ENCODE measurements around the gene ALG12.
"Not testable (repeated sequence)": the region's sequence is repeated elsewhere in the genome, so short reads cannot be mapped to it uniquely, and the experiment has no call there.

Gene ALG12

GRCh38 chr22:49863931-49864330 is 54.3 kb downstream of the ALG12 start:
- no peak for DNase-seq

DNA sequence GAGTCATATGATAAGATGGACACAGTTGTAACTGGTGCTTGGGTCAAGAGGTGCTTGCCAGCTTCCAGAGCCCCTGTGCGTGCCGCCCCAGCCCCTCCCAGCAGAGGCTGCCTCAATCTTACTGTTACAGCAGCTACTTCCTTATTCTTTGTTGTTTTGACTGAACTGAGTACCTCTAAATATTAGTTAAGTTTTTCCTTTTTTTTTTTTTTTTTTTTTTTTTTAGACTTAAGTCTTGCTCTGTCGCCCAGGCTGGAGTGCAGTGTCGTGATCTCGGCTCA is 55.8 kb downstream of the ALG12 start:
- DNase-seq, result no peak

- DNase-seq, result no peak
Measured at GRCh38 chr22:49861642-49862495, 56.4 kb downstream of the ALG12 start.

- no peak for DNase-seq
Measured at GRCh38 chr22:49858827-49859226, 59.4 kb downstream of the ALG12 start.

GRCh38 chr22:49856766-49857618 is 61.2 kb downstream of the ALG12 start:
- no peak for DNase-seq

- DNase-seq, result no peak
Measured at GRCh38 chr22:49856343-49856742, 61.9 kb downstream of the ALG12 start.

DNA sequence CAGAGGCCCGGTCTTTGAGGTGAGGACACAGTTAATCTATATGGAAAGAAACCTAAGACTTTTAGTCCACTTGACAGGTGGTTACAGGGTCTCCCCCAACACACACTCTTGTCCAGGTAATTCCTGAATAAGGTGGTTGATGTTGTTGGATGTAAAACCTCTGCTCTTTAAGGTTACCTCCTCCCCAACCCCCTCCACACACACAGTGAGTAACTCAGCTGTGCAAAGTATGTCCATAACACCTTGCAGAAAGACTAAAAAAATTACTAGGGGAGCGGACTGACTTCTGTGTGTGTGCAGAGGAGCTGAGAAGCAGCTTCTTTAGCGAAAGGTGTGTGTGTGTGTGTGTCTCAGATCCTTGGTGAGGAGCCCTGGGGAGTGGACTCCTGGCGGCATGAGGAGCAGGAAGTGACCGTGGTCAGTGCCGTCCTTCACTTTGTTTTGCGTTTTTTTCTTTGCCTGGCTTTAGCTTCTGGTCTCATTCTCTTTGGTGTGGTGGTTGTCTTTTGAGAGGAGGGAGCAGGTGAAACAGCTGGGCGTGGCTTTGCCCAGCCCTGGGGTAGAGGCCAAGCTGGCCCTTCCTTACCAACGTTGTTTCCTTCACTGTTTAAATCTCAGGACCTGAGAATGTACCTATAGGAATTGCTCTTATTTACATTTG is 62.9 kb downstream of the ALG12 start:
- no peak for DNase-seq

DNA sequence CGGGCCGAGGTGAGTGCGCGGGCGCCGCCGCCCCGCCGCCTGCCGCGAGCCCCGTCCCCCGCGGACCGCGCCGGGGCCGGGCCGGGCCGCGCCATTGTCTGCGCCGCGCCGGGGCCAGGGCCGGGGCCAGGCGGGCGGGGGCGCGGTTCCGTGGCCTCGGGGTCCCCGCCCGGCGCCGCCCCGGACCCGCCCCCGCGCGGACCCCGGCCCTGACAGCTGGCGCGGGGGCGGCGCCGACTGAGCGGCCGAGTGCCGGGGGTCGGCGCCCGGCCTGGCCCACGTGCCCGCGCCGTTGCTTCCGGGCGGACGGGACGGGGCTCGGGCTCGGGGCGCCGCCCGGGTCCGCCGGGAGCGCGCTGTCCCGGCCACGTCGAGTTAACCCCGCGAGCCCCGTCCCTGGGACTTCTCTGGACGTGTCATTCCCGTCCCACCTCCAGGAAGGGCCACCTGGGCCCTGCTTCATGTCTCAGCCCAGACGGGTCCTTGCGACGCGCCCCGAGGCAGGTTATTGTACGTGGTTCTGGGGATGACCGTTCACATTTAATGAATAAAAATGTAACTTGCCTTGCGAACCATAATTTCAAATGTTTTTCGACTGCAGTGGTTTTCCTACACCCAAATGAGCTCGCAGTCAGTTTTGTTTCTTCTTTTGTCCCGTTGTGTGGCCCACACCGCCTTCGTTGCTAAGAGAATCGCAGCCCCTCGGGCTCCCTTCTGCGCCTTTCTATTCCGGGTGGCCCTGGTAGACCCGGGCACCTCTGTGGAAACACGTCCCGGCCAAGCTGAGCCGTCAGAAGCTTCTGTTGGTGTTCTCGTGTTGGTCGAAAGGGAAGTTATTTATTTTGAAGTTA is 64.0 kb downstream of the ALG12 start:
- DNase-seq, result peak; percentile 7

- DNase-seq, result peak; percentile 95
Measured at GRCh38 chr22:49852898-49853894, 65.0 kb downstream of the ALG12 start, which contains the start of gene ZBED4. Gene ZBED4 (plus strand): TSS chr22:49853844. CDS start chr22:49883663, 29,819 bp downstream.

GRCh38 chr22:49852568-49852897 is 65.7 kb downstream of the ALG12 start:
- DNase-seq, result not testable (repeated sequence)

DNA sequence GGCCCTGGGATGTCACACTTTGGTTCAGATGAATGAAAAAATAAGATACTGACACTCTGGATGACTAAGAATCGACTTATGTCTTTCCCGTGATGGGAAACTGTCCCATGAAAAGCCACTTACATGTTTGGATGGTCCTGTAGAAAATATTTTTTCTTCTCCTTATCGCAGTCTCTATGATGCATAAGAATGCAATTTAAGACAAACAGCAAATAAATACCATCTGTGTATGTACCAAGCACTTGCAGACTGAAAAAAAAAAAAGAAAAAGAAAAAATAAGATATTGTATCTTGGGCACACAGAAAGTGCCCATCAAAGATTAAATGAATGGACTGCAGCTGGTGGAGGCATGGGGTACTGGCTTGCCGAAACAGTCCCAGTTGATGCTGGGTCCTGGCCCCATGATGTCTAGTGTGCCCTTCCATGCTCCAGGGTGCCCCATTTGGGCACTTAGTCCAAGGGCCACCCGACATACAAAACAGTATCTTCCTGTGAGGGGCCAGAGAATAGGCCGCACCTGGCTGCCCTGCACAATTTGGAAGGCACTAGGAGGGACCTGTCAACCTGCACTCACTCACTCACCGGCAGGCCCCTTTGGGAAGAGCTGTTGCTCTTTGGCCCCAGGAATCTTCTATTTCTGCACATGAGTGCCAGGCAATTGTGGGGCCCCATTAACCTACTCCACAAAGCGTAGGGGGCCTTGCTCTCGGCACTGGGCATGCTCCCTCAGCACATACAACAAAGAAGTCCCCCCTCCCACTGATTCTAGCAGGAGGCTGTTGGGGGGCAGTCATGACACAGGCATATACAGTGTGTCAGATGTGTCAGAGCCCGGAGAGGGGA is 67.1 kb downstream of the ALG12 start:
- DNase-seq, result no peak

All from NCI-H345 (cell line).